Gastrocnemius medialis (tissue), 4 donors: ENCODE data around the gene FUZ. TPM values are rescaled to one million over a fixed set of nuclear protein-coding genes. Genes with fewer than 3 reads are reported as not detected.

Experiments
- ATAC-seq, 2 donors: fragments of 150-250 bp; one replicate each; pipeline ENCODE4 v1.9.1; 2016
- DNase-seq, 2 donors: peaks; one replicate each; pipeline ENCODE4 v3.0.0-alpha.2; 2019
- H3K27ac ChIP-seq, 4 donors: fragments of 200-600 bp; sonication (generic); 1 replicate in 1 of 4; 2 replicates in 3 of 4; pipeline ENCODE4 v1.5.1; 2016 to 2018; ENCODE audit warnings: mild to moderate bottlenecking in 2 of 4, moderate library complexity in 1 of 4
- H3K27me3 ChIP-seq, 3 donors: fragments of 200-600 bp; sonication (generic) in 2 of 3; 1 replicate in 1 of 3; 2 replicates in 2 of 3; pipeline versions ENCODE4 v1.5.1 to v1.6.0; 2016 to 2019; ENCODE audit warnings: mild to moderate bottlenecking in 1 of 3, moderate library complexity in 1 of 3
- H3K36me3 ChIP-seq, 2 donors: fragments of 200-600 bp; sonication (generic) in 1 of 2; one replicate each; pipeline ENCODE4 v1.5.1; 2017 to 2018
- H3K4me1 ChIP-seq, 2 donors: fragments of 200-600 bp; sonication (generic) in 1 of 2; one replicate each; pipeline ENCODE4 v1.5.1; 2016 to 2017; ENCODE audit warnings: mild to moderate bottlenecking in 2 of 2
- H3K4me3 ChIP-seq, 4 donors: fragments of 200-600 bp; sonication (generic) in 3 of 4; 1 replicate in 1 of 4; 2 replicates in 3 of 4; pipeline ENCODE4 v1.5.1; 2016 to 2019; ENCODE audit warnings: mild to moderate bottlenecking in 2 of 4
- H3K9me3 ChIP-seq, 3 donors: fragments of 200-600 bp; sonication (generic) in 2 of 3; 1 replicate in 1 of 3; 2 replicates in 2 of 3; pipeline ENCODE4 v1.5.1; 2016 to 2019
- CTCF ChIP-seq, 5 experiments: fragments of 450-650 bp in 3 of 5; fragments of 200-600 bp in 2 of 5; sonication (generic) in 2 of 5; IDR thresholded peaks in 4 of 5; conservative IDR thresholded peaks in 1 of 5; 1 replicate in 4 of 5; 2 replicates in 1 of 5; pipeline ENCODE4 v1.5.1; 2016 to 2019; ENCODE audit warnings: antibody characterized with exemption in 5 of 5, mild to moderate bottlenecking in 3 of 5, moderate library complexity in 3 of 5
- POLR2A ChIP-seq, 2 donors: fragments of 450-650 bp; IDR thresholded peaks; one replicate each; pipeline ENCODE4 v1.6.1; 2017; ENCODE audit warnings: antibody characterized with exemption in 2 of 2, mild to moderate bottlenecking in 2 of 2, moderate library complexity in 2 of 2
- in situ Hi-C, 4 donors: fragments of 200-750 bp; cut with MboI; loops; one replicate each; pipeline versions ENCODE4 v1.15.0 to v1.8.0; 2017; ENCODE audit warnings: low sequenced_read_pairs in 4 of 4
- intact Hi-C: fragments of 100-400 bp; cut with DNase I; formaldehyde crosslinking; loops from one replicate; pipeline ENCODE4 v1.15.1; 2023; ENCODE audit warnings: low total_unique reads
- total RNA-seq, 4 donors: library from RNA; depleted of rRNA; stranded (reverse); fragments of >200 nt; gene quantifications; one replicate each; pipeline versions ENCODE4 v1.1.0 to v1.2.3, GENCODE V29; 2016

Gene FUZ
- total RNA-seq, 4 donors from 2014 or later: 14.2 to 35.5 (median 26.0) TPM

GRCh38 chr19:49851456-49852259 is 38.6 kb upstream of the FUZ start:
- H3K4me1 ChIP-seq: peaks cover 24 to 29% of the 10 kb centered on the region in 2 donors
- H3K36me3 ChIP-seq: peaks cover 0 to 15% of the 10 kb centered on the region in 2 donors
- intact Hi-C loops (loop anchor here (1.0 to 2.0 kb wide), 2 partner anchors 15 to 26 kb away; partner anchors contain the start of genes AKT1S1, PNKP and TBC1D17), in situ Hi-C loops (no loop called here)
- H3K27me3 ChIP-seq: no peaks in the 10 kb centered on the region
- H3K27ac ChIP-seq: peak overlapping the region; percentile 94 to 99 (median 97)
- DNase-seq (no peak), ATAC-seq (peak; percentile 4 to 6)
- TF ChIP-seq CTCF (IDR thresholded peaks at IDR 0.05 in 4 of 5, conservative IDR thresholded peaks at IDR 0.05 in 1 of 5): no peak
- H3K4me3 ChIP-seq: peak overlapping the region; percentile 73 to 79 (median 74)
- H3K9me3 ChIP-seq: no peaks in the 10 kb centered on the region

- Histone ChIP-seq H3K27ac (peak within 1 kb of the TSS; percentile 94 to 99 (median 97)), H3K4me3 (peak within 1 kb of the TSS; percentile 73 to 79 (median 74)), H3K36me3 (peaks cover 0 to 12% of the 10 kb centered on the region in 2 donors), H3K9me3 (no peaks in the 10 kb centered on the region), H3K27me3 (no peaks in the 10 kb centered on the region), H3K4me1 (peaks cover 24 to 29% of the 10 kb centered on the region in 2 donors)
- DNase-seq (peak; percentile 88 to 92), ATAC-seq (peak; percentile 89)
- intact Hi-C loops: loop anchor here (1.0 to 2.0 kb wide), 3 partner anchors 16 to 33 kb away; partner anchors contain the start of genes AKT1S1, PNKP and TBC1D17
- in situ Hi-C loops: no loop called here
- TF ChIP-seq POLR2A (IDR thresholded peaks at IDR 0.05) (peak; percentile 87 to 91), CTCF (IDR thresholded peaks at IDR 0.05 in 4 of 5, conservative IDR thresholded peaks at IDR 0.05 in 1 of 5) (peak in 1 of 5 experiments; percentile 11)
Observed at GRCh38 chr19:49850487-49851342, 37.6 kb upstream of the FUZ start, which contains the start of gene PTOV1. Gene PTOV1, plus strand, starts transcription at chr19:49851159.

- peak; percentile 4 to 6 for ATAC-seq
- intact Hi-C loops (loop anchor here (1.0 to 2.0 kb wide), 2 partner anchors 17 to 33 kb away; partner anchors contain the start of gene PNKP), in situ Hi-C loops (no loop called here)
Observed at GRCh38 chr19:49850221-49850486, 37.1 kb upstream of the FUZ start.

More at GRCh38 chr19:49850221-49850486, 37.1 kb upstream of the FUZ start:
- Histone ChIP-seq H3K36me3 (peaks cover 0 to 10% of the 10 kb centered on the region in 2 donors), H3K9me3 (no peaks in the 10 kb centered on the region), H3K4me1 (peaks cover 26 to 30% of the 10 kb centered on the region in 2 donors), H3K4me3 (peak overlapping the region; percentile 49 to 79 (median 73)), H3K27me3 (no peaks in the 10 kb centered on the region), H3K27ac (peak overlapping the region; percentile 94 to 99 (median 97))
- DNase-seq: no peak
- no peak for TF ChIP-seq CTCF (IDR thresholded peaks at IDR 0.05 in 4 of 5, conservative IDR thresholded peaks at IDR 0.05 in 1 of 5)
- no peak for TF ChIP-seq POLR2A (IDR thresholded peaks at IDR 0.05)
